SK-N-SH (cell line): ENCODE measurements around the gene NEUROG1. TPM values are rescaled to one million over a fixed set of nuclear protein-coding genes. Genes with fewer than 3 reads are reported as not detected.

Source experiments
- CTCF ChIA-PET: fragments of 300-600, 350-600 bp; formaldehyde crosslinking; extraction: SDS; loops from one replicate; lab custom pipeline; 2021; lab: Yijun Ruan, JAX
- POLR2A ChIA-PET: fragments of 350-600 bp; sonication (Branson Sonifier 250); formaldehyde crosslinking; extraction: SDS; loops from one replicate; lab custom pipeline; 2020; ENCODE audit warnings: antibody characterized with exemption, inconsistent platforms; lab: Yijun Ruan, JAX
- DNase-seq: peaks from one replicate; pipeline ENCODE4 v3.0.0; 2012
- H2AFZ ChIP-seq: fragments of 200-600 bp; sonication (generic); 2 replicates; pipeline ENCODE4 v1.8.1; 2016; ENCODE audit warnings: antibody characterized with exemption, mild to moderate bottlenecking, low read depth
- H3F3A ChIP-seq: fragments of 200-600 bp; sonication (generic); replicated peaks from 2 replicates; pipeline ENCODE3; 2016; ENCODE audit warnings: antibody characterized with exemption, mild to moderate bottlenecking; ENCODE audit not compliant: insufficient read depth
- H3K27ac ChIP-seq, 2 experiments: fragments of 200-500 bp in 1 of 2; fragments of 200-600 bp in 1 of 2; sonication (Bioruptor generic) in 1 of 2; sonication (generic), shearing (Covaris generic) in 1 of 2; 2 replicates each; pipeline versions ENCODE4 v1.5.1 to v1.6.1; 2014 to 2016; ENCODE audit warnings: low read depth in 2 of 2, inconsistent platforms in 1 of 2, low read length in 1 of 2, mild to moderate bottlenecking in 1 of 2, mixed read lengths in 1 of 2
- H3K27me3 ChIP-seq: fragments of 200-600 bp; sonication (generic), shearing (Covaris generic); 2 replicates; pipeline ENCODE4 v1.6.1; 2016; ENCODE audit warnings: mixed run types; ENCODE audit not compliant: insufficient read depth
- H3K36me3 ChIP-seq, 2 experiments: fragments of 200-500 bp in 1 of 2; fragments of 200-600 bp in 1 of 2; sonication (Bioruptor generic) in 1 of 2; sonication (generic) in 1 of 2; replicated peaks in 1 of 2; 2 replicates each; pipeline versions ENCODE3 to v1.5.1; 2014 to 2016; ENCODE audit warnings: low read length in 1 of 2, mild to moderate bottlenecking in 1 of 2; ENCODE audit not compliant: insufficient read depth in 2 of 2, control insufficient read depth in 1 of 2
- H3K4me1 ChIP-seq, 2 experiments: fragments of 200-500 bp in 1 of 2; fragments of 200-600 bp in 1 of 2; sonication (Bioruptor generic) in 1 of 2; sonication (generic), shearing (Covaris generic) in 1 of 2; 2 replicates each; pipeline versions ENCODE4 v1.5.1 to v1.6.1; 2014 to 2016; ENCODE audit warnings: low read depth in 1 of 2, low read length in 1 of 2, mixed run types in 1 of 2; ENCODE audit not compliant: insufficient read depth in 2 of 2, control insufficient read depth in 1 of 2
- H3K4me2 ChIP-seq: fragments of 200-600 bp; sonication (generic), shearing (Covaris generic); 2 replicates; pipeline ENCODE4 v1.6.1; 2017; ENCODE audit warnings: mixed run types
- H3K4me3 ChIP-seq, 2 experiments: fragments of 200-500 bp in 1 of 2; fragments of 200-600 bp in 1 of 2; sonication (Bioruptor generic) in 1 of 2; sonication (generic), shearing (Covaris generic) in 1 of 2; 2 replicates each; pipeline versions ENCODE4 v1.5.1 to v1.8.1; 2014 to 2016; ENCODE audit warnings: low read depth in 2 of 2, inconsistent platforms in 1 of 2, low read length in 1 of 2, mild to moderate bottlenecking in 1 of 2, mixed read lengths in 1 of 2, moderate library complexity in 1 of 2
- H3K79me2 ChIP-seq: fragments of 200-600 bp; sonication (generic); 2 replicates; pipeline ENCODE4 v1.8.1; 2017; ENCODE audit warnings: mild to moderate bottlenecking; ENCODE audit not compliant: insufficient read depth
- H3K9ac ChIP-seq: fragments of 200-600 bp; sonication (generic); 2 replicates; pipeline ENCODE4 v1.6.1; 2017; ENCODE audit warnings: mixed run types
- H3K9me2 ChIP-seq: fragments of 200-600 bp; sonication (generic); 2 replicates; pipeline ENCODE4 v1.6.1; 2017; ENCODE audit warnings: mixed run types
- H3K9me3 ChIP-seq: fragments of 200-600 bp; sonication (generic); 2 replicates; pipeline ENCODE4 v1.6.1; 2017; ENCODE audit warnings: mixed run types, mild to moderate bottlenecking, moderate library complexity
- H4K20me1 ChIP-seq: fragments of 200-600 bp; sonication (generic); 2 replicates; pipeline ENCODE4 v1.6.1; 2017; ENCODE audit warnings: mild to moderate bottlenecking, mixed run types; ENCODE audit not compliant: insufficient read depth
- ELF1 ChIP-seq: IDR thresholded peaks from 2 replicates; pipeline ENCODE4 v1.4.0; 2012
- EZH2phosphoT487 ChIP-seq: fragments of 200-600 bp; sonication (generic); IDR thresholded peaks from 2 replicates; pipeline ENCODE4 v1.6.1; 2017; ENCODE audit warnings: low read depth, mixed run types, mild to moderate bottlenecking, antibody characterized with exemption, moderate library complexity, borderline replicate concordance
- FOXM1 ChIP-seq: IDR thresholded peaks from 2 replicates; pipeline ENCODE4 v1.4.0; 2012; ENCODE audit warnings: low read depth, mild to moderate bottlenecking
- GABPA ChIP-seq: IDR thresholded peaks from 2 replicates; pipeline ENCODE4 v1.4.0; 2012; ENCODE audit warnings: low read depth, mild to moderate bottlenecking
- GATA2 ChIP-seq: sonication (generic); formaldehyde crosslinking; IDR thresholded peaks from 2 replicates; pipeline ENCODE4 v1.5.0; 2020; ENCODE audit warnings: mild to moderate bottlenecking, missing genetic modification reagents
- MEF2A ChIP-seq: IDR thresholded peaks from 2 replicates; pipeline ENCODE4 v1.4.0; 2012; ENCODE audit warnings: low read depth, borderline replicate concordance
- NFIC ChIP-seq: IDR thresholded peaks from 2 replicates; pipeline ENCODE4 v1.4.0; 2012; ENCODE audit warnings: borderline replicate concordance
- NRF1 ChIP-seq: IDR thresholded peaks from 2 replicates; pipeline ENCODE4 v1.6.1; 2012; ENCODE audit warnings: low read depth, mild to moderate bottlenecking, low read length
- POLR2AphosphoS5 ChIP-seq: IDR thresholded peaks from 2 replicates; pipeline ENCODE4 v1.6.1; 2012; ENCODE audit warnings: low read depth, low read length
- RXRA ChIP-seq: IDR thresholded peaks from 2 replicates; pipeline ENCODE4 v1.4.0; 2012; ENCODE audit warnings: low read depth, mild to moderate bottlenecking, borderline replicate concordance
- TAF1 ChIP-seq: IDR thresholded peaks from 2 replicates; pipeline ENCODE4 v1.6.1; 2012; ENCODE audit warnings: low read depth, mild to moderate bottlenecking, low read length, moderate library complexity, borderline replicate concordance
- TEAD4 ChIP-seq: IDR thresholded peaks from 2 replicates; pipeline ENCODE4 v1.4.0; 2012; ENCODE audit warnings: mild to moderate bottlenecking, borderline replicate concordance; ENCODE audit not compliant: insufficient read depth
- WGBS: methylation state at CpG from one replicate; pipeline ENCODE4 v1.1.6; 2017; ENCODE audit warnings: low lambda C conversion rate; 5-methylcytosine and 5-hydroxymethylcytosine counted together
- polyA plus RNA-seq, 3 experiments: library from polyadenylated mRNA; depleted of rRNA; stranded (reverse); fragments of >200 nt; gene quantifications; 2 replicates each; pipeline ENCODE4 v1.2.3, GENCODE V29; 2012
- TF ChIP-seq, protein P1 (sequence below): IDR thresholded peaks from 2 replicates; pipeline ENCODE4 v1.4.0; 2012; ENCODE audit warnings: low read depth
- TF ChIP-seq, protein P2 (sequence below): fragments of 200-600 bp; sonication (generic); IDR thresholded peaks from 2 replicates; pipeline ENCODE4 v1.6.1; 2017; ENCODE audit warnings: antibody characterized with exemption, mild to moderate bottlenecking, moderate library complexity
- TF ChIP-seq, protein P3 (sequence below): IDR thresholded peaks from 2 replicates; pipeline ENCODE4 v1.4.0; 2012; ENCODE audit warnings: low read depth, borderline replicate concordance

Gene NEUROG1
- polyA plus RNA-seq, 1 of the 3 experiments (the other 2 are of a cell fraction) = not detected

DNA sequence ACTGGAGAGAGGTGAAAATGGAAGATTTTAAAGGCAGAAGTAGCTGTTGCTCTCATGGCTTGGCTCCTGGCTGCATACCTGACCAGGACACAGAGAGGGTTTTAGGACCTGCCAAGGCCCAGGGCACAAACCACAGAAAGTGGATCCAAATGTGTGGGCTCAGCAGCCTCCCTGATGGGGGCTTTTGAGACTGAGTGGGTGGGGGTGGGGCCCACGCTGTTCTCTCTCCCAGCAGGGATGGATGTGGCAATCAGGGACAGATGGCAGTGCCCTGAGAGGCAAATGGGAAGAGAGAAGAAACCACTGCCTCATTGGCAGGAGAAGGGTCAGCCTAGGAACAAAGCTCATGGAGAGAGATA lies 48.7 kb downstream of the NEUROG1 start:
- DNase-seq = no peak
- TF ChIP-seq FOXM1 = no peak
- TF ChIP-seq GATA2 (CRISPR knock-in tag) = no peak
- no peak for TF ChIP-seq RXRA
- TF ChIP-seq, protein P1, sequence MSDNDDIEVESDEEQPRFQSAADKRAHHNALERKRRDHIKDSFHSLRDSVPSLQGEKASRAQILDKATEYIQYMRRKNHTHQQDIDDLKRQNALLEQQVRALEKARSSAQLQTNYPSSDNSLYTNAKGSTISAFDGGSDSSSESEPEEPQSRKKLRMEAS = no peak
- TF ChIP-seq ELF1 = no peak
- TF ChIP-seq MEF2A = no peak
- TF ChIP-seq, protein P2, sequence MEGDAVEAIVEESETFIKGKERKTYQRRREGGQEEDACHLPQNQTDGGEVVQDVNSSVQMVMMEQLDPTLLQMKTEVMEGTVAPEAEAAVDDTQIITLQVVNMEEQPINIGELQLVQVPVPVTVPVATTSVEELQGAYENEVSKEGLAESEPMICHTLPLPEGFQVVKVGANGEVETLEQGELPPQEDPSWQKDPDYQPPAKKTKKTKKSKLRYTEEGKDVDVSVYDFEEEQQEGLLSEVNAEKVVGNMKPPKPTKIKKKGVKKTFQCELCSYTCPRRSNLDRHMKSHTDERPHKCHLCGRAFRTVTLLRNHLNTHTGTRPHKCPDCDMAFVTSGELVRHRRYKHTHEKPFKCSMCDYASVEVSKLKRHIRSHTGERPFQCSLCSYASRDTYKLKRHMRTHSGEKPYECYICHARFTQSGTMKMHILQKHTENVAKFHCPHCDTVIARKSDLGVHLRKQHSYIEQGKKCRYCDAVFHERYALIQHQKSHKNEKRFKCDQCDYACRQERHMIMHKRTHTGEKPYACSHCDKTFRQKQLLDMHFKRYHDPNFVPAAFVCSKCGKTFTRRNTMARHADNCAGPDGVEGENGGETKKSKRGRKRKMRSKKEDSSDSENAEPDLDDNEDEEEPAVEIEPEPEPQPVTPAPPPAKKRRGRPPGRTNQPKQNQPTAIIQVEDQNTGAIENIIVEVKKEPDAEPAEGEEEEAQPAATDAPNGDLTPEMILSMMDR = no peak
- no peak for TF ChIP-seq POLR2AphosphoS5
- no peak for TF ChIP-seq NFIC
- no peak for TF ChIP-seq NRF1
- TF ChIP-seq, protein P3, sequence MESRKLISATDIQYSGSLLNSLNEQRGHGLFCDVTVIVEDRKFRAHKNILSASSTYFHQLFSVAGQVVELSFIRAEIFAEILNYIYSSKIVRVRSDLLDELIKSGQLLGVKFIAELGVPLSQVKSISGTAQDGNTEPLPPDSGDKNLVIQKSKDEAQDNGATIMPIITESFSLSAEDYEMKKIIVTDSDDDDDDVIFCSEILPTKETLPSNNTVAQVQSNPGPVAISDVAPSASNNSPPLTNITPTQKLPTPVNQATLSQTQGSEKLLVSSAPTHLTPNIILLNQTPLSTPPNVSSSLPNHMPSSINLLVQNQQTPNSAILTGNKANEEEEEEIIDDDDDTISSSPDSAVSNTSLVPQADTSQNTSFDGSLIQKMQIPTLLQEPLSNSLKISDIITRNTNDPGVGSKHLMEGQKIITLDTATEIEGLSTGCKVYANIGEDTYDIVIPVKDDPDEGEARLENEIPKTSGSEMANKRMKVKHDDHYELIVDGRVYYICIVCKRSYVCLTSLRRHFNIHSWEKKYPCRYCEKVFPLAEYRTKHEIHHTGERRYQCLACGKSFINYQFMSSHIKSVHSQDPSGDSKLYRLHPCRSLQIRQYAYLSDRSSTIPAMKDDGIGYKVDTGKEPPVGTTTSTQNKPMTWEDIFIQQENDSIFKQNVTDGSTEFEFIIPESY = no peak
- no peak for TF ChIP-seq EZH2phosphoT487
- TF ChIP-seq GABPA = no peak
- TF ChIP-seq TAF1 = no peak
- TF ChIP-seq TEAD4 = no peak
- H3K9me3 ChIP-seq = no peaks in the 10 kb centered on the region
- no peak overlapping the region for H2AFZ ChIP-seq
- no peaks in the 10 kb centered on the region for H4K20me1 ChIP-seq
- no peaks in the 10 kb centered on the region for H3K79me2 ChIP-seq
- H3K27me3 ChIP-seq = no peaks in the 10 kb centered on the region; the same call in 1 of the 2 replicates
- WGBS = 63% methylated on average over 1 of the region's 1 CpG
- H3K27ac ChIP-seq = no peak overlapping the region
- H3K4me2 ChIP-seq = no peak overlapping the region
- H3K9me2 ChIP-seq = no peaks in the 10 kb centered on the region
- CTCF ChIA-PET = interaction anchor here (1.2 to 3.1 kb wide), 7 partner anchors 8 to 74 kb away, joined by 3 to 21 read pairs (median 6); no protein-coding TSS in a partner anchor
- H3K9ac ChIP-seq = no peak overlapping the region
- H3K36me3 ChIP-seq = no peaks in the 10 kb centered on the region
- no peaks in the 10 kb centered on the region for H3F3A ChIP-seq
- no peak overlapping the region for H3K4me3 ChIP-seq
- peaks cover 0 to 7% of the 10 kb centered on the region in 2 experiments; a peak in 1 of 4 replicates for H3K4me1 ChIP-seq
- POLR2A ChIA-PET = no interaction called here
